VCaP (cell line): ENCODE measurements around the gene SNW1.

Experiments used
- H3K27ac ChIP-seq: fragments of 450-650 bp; 2 replicates; pipeline ENCODE4 v1.5.1; 2017
- CTCF ChIP-seq: fragments of 450-650 bp; conservative IDR thresholded peaks from 2 replicates; pipeline ENCODE4 v1.5.1; 2017; ENCODE audit warnings: mild to moderate bottlenecking, moderate library complexity

Gene SNW1

DNA sequence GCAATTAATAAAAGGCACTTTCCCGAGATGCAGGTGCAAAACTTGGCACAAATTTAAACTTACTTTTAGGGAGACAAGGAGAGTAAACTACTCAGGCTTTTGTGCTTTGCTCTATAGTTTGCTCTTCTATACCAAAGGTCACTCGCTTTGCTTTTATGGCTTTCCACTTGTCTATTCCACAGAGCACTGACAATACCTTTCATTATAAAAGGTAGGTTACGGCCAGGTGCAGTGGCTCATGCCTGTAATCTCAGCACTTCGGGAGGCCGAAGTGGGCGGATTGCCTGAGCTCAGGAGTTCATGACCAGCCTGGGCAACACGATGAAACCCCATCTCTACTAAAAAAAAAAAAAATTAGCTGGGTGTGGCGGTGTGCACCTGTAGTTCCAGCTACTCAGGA, 86.0 kb downstream of the SNW1 start:
- TF ChIP-seq CTCF, result no peak

DNA sequence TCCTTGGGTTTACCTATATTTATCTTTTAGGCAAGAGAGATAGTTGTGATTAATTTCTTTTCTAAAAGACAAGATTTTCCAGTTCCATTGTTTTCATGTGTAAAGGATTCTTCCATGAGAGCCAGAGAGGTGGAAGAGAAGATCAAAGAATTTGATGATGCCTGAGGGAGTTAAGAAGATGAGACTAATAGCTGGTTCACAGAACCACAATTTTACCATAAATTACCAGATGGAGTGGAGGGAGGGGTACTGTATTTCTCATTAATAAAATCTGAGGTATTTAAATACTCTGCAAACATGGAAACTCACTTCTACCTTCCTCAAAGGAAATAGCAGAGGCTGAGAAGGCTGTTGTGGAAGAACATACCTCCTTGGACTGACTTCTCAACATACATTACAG, 87.8 kb downstream of the SNW1 start:
- H3K27ac ChIP-seq, result no peak overlapping the region
- TF ChIP-seq CTCF, result no peak

More for the DNA sequence above, 86.0 kb downstream of the SNW1 start:
- H3K27ac ChIP-seq, result no peak overlapping the region
